HPDE6-E6E7 (cell line): ENCODE data around the gene ZNF283.
"Not testable (repeated sequence)": the region's sequence is repeated elsewhere in the genome, so short reads cannot be mapped to it uniquely, and the experiment has no call there.

ENCODE experiments used
- DNase-seq: peaks from one replicate; pipeline ENCODE4 v3.0.0; 2011; ENCODE audit warnings: missing footprints; ENCODE audit errors: extremely low spot score

ZNF283 gene

DNA sequence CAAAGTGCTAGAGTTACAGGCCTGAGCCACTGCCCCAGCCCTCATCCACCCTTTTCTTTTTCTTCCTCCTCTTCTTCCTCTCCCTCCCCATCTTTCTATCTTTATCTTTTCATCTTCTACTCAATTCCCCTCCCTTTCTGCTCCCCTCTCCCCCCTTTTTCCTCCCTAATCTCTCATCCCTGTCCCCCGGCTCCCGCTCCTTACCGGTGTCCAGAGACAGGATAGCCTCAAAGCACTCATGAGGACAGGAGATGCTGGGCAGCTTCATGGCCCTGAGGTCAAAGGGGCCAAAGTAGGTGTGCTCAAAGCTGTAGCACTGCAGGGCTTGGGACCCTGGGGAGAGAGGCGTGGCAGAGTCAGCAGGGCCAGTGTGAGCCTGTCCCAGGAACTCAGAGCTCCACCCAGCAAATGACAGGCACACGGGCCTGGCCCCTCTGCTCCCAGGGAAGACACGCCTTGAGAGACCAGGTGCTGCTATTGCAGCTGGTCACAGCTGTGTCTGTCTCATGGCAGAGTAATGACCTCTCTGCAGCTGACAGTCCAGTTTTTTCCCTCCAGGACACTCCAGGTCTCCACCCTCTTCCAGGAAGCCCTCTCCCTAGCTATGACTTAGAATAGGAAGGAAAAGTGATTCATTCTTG, 27.5 kb upstream of the ZNF283 start:
- no peak for DNase-seq

GRCh38 chr19:43802216-43802951, 24.7 kb upstream of the ZNF283 start, which contains the start of gene LYPD5:
Gene LYPD5 (minus strand): TSS chr19:43802447. CDS start chr19:43802380, 67 bp downstream.
- DNase-seq = no peak

DNA sequence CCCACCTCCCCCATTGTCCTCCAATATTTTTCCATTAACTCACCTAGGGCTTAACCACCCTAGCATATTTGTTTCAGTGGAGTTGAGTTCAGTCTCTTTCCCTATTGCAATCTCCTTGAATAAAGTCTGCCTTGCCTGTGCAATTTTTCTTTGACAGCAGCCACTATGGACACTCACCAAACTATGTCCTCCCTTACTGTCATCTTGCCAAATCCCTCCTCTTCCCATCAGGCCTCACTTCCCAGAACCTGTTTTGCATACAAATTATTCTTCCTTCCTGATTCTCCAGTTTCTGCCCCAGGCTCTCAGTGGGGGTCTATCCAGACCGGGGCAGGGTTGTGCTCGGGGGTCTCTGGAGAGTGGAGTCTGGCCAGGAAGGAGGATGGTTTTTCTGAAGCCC, 22.7 kb upstream of the ZNF283 start:
- no peak for DNase-seq

- not testable (repeated sequence) for DNase-seq
Measured at GRCh38 chr19:43806401-43806800, 20.7 kb upstream of the ZNF283 start.

GRCh38 chr19:43806848-43807247, 20.3 kb upstream of the ZNF283 start:
- no peak for DNase-seq

- no peak for DNase-seq
Measured at GRCh38 chr19:43807651-43808050, 19.5 kb upstream of the ZNF283 start.

DNA sequence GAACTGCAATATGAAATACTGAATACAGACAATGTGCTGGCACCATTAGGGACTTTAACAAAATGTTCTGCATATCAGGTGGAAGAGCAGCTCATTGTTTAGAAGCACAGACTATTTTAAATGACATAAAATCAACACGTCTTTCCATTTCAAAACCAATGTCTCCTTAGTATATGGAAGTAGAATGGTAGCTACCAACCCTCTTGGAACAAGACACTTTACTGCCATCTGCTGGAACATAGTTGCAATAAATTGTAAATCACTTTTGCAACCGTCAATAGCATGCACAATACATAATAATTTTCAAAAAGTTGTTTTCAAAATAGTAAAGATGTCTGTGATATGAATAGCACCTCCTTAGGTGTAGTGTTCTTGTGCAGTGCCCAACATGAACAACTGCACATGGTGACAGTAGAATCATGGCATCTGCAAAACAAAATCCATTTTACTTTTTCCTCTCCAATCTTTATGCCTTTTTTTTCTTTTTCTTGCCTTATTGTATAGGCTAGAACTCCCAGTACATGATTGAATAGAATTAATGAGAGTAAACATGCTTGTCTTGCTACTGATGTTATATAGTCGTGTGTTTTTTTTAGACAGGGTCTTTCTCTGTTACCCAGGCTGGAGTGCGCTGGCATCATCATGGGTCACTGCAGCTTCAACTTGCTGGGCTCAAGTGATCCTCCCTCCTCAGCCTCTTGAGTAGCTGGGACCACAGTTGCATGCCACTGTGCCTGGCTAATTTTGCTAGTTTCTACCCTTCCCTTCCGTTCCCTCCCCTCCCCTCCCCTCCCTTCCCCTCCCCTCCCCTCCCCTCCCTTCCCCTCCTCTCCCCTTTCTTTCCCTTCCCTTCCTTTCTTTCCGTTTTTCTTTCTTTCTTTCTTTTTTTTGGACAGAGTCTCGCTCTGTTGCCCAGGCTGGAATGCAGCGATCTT, 17.1 kb upstream of the ZNF283 start:
- peak; percentile 26 for DNase-seq

- DNase-seq = no peak
Measured at GRCh38 chr19:43811837-43812236, 15.3 kb upstream of the ZNF283 start.

GRCh38 chr19:43812259-43812658, 14.9 kb upstream of the ZNF283 start:
- no peak for DNase-seq

GRCh38 chr19:43812688-43813087, 14.4 kb upstream of the ZNF283 start:
- no peak for DNase-seq

- no peak for DNase-seq
Measured at GRCh38 chr19:43814663-43815352, 12.3 kb upstream of the ZNF283 start.

DNA sequence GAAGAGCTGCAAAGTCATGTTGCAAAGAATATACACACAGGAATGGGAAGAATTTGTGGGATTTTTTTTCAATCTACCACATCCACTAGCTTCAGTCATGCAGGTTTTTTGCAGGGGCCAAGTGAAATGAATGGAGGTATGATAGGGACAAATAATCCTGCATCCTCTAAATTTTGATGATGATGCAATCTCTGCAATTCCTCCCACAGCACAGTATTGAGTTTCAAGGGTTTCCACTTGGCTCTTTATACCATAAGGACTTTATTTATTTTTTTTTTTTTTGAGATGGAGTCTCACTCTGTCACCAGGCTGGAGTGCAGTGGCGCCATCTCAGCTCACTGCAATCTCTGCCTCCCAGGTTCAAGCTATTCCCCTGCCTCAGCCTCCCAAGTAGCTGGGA, 9.7 kb upstream of the ZNF283 start:
- DNase-seq = not testable (repeated sequence)

DNA sequence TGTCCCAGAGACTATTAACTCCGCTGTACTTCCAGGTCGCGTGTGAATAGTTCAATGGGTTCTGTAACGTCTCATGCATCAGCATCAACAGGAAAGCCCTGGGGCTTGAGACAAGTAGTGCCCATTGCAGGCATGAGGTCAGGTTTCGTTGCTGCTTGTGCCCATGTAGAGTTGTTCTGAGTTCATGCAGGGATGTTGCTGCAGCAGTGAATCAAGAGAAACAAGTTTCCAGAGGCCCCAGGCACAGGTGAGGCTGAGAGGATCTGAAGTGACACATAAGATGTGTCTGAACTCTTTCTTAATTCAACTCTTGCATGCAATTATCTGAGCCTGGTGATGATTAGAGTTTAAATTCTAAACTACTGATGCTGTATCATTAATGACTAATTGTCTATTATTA, 8.6 kb upstream of the ZNF283 start:
- peak; percentile 35 for DNase-seq

DNA sequence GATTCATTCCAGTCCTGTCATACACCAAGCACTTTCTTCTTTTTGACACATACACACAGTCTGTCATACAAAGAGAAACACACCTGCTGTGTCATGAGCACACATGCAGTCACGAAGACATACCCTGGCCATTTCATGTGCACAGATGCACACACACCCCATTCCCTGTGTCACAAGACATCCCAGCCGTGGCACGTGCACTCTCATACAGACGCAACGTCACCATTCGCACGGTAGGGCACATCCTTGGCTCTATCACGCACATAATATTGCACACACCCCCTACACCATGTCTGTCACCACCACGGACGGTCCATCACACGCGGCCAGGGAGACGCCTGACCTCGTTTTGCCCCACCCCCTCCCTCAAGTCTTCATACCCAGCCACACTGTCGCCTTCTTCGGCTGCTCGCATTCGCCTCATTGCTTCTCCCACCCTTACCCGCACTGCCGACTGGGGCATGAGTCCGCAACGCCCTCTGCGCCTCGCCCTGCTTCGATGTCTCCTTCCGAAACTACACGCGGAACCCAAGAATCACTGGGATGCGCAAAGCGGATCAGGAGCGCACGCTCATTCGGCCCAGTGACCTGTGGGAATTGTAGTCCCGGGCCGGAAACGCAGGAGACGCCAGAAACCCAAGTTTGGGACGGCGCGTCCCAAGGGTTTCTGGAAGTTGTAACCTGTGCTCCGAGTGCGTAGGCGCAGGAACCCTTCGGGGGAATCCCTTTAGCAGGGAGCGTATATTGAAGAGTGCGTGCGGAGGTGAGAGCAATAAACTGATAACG, 6.8 kb upstream of the ZNF283 start:
- DNase-seq = peak; percentile 29

DNA sequence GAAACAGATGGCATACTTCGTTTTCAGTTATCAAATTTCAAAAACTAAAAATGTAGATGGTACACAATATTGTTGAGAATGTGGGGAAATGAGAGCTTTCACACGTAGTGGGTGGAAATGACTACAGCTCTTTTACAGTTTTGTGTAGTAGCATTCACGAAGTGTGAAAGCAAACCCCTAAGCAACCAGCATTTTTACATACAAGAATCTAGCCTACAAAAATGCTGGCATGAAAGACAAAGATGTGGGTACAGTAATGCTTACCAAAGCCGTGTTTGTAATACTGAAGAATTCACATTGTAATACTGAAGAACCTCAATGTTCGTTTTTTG, 6.3 kb upstream of the ZNF283 start:
- no peak for DNase-seq

- DNase-seq = not testable (repeated sequence)
Measured at GRCh38 chr19:43823856-43824255, 3.3 kb upstream of the ZNF283 start.

DNA sequence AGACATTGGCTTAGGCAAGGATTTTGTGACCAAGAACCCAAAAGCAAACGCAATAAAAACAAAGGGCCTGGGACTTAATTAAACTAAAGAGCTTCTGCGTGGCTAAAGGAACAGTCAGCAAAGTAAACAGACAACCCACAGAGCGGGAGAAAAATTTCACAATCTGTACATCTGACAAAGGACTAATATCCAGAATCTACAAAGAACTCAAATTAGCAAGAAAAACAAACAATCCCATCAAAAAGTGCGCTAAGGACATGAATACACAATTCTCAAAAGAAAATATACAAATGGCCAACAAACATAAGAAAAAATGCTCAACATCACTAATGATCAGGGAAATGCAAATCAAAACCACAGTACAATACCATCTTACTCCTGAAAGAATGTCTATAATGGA, 2.5 kb upstream of the ZNF283 start:
- DNase-seq = not testable (repeated sequence)

- DNase-seq = no peak
Measured at GRCh38 chr19:43839139-43839538, 12.0 kb downstream of the ZNF283 start.

DNA sequence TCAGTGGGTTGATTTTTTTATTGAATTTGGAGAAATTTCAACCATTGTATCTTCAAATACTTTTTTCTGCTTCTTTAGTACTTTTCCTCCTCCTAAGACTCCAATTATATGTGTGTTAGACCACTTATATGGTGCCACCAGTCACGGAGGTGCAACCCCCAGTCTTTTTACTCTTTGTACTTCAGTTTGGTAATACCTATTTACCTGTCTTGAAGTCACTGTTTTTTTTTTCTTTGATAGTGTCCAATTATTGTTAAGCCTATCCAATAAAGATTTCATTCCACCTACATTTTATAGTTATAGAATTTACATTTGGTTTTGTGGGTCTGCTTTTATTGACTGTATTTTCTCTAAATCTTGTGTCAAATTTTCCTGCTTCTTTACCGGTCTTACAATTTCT, 14.9 kb downstream of the ZNF283 start:
- no peak for DNase-seq

- DNase-seq = no peak
Measured at GRCh38 chr19:43847246-43847645, 20.1 kb downstream of the ZNF283 start.

- DNase-seq = no peak
Measured at GRCh38 chr19:43847884-43848283, 20.8 kb downstream of the ZNF283 start.
